GM23338 (cell line): ENCODE measurements around the gene CRTC3.

Experiments
- CREB1 ChIP-seq: fragments of 250-450 bp; sonication (Bioruptor Pico); IDR thresholded peaks from 2 replicates; pipeline ENCODE4 v1.5.0; 2020; ENCODE audit warnings: low read depth, mild to moderate bottlenecking, moderate library complexity
- CTCF ChIP-seq, 2 experiments: fragments of 200-600 bp in 1 of 2; sonication (generic) in 1 of 2; conservative IDR thresholded peaks; 2 replicates each; pipeline versions ENCODE4 v1.5.1 to v1.6.1; 2016 to 2017; ENCODE audit warnings: antibody characterized with exemption in 2 of 2, low read depth in 2 of 2, mild to moderate bottlenecking in 2 of 2, moderate library complexity in 1 of 2
- EZH2 ChIP-seq: fragments of 200-600 bp; sonication (generic); IDR thresholded peaks from one replicate; pipeline ENCODE4 v1.8.0; 2017; ENCODE audit warnings: antibody characterized with exemption, mild to moderate bottlenecking, low read depth; ENCODE audit not compliant: unreplicated experiment
- EZH2phosphoT487 ChIP-seq: fragments of 200-600 bp; sonication (generic); IDR thresholded peaks from one replicate; pipeline ENCODE4 v1.8.1; 2018; ENCODE audit warnings: antibody characterized with exemption; ENCODE audit not compliant: unreplicated experiment
- JUNB ChIP-seq: IDR thresholded peaks from one replicate; pipeline ENCODE4 v1.6.1; 2016; ENCODE audit warnings: antibody characterized with exemption; ENCODE audit not compliant: unreplicated experiment
- NANOG ChIP-seq: IDR thresholded peaks from 2 replicates; pipeline ENCODE4 v1.6.1; 2016; ENCODE audit warnings: antibody characterized with exemption, borderline replicate concordance
- POLR2AphosphoS5 ChIP-seq: IDR thresholded peaks from 2 replicates; pipeline ENCODE4 v1.6.1; 2016; ENCODE audit warnings: antibody characterized with exemption, low read depth
- REST ChIP-seq: IDR thresholded peaks from one replicate; pipeline ENCODE4 v1.6.1; 2018; ENCODE audit warnings: antibody characterized with exemption; ENCODE audit not compliant: unreplicated experiment
- STAT1 ChIP-seq: IDR thresholded peaks from one replicate; pipeline ENCODE4 v1.6.1; 2016; ENCODE audit warnings: antibody characterized with exemption; ENCODE audit not compliant: unreplicated experiment
- ZNF114 ChIP-seq: fragments of 250-450 bp; sonication (Bioruptor Pico); IDR thresholded peaks from 2 replicates; pipeline ENCODE4 v1.5.0; 2020; ENCODE audit warnings: mild to moderate bottlenecking, moderate library complexity
- ZNF331 ChIP-seq: fragments of 250-450 bp; sonication (Bioruptor Pico); IDR thresholded peaks from 2 replicates; pipeline ENCODE4 v1.5.0; 2020; ENCODE audit warnings: low read depth, mild to moderate bottlenecking, moderate library complexity
- TF ChIP-seq, protein P1 (sequence below): IDR thresholded peaks from 2 replicates; pipeline ENCODE4 v1.6.1; 2016; ENCODE audit warnings: antibody characterized with exemption
- TF ChIP-seq, protein P2 (sequence below): fragments of 250-450 bp; sonication (Bioruptor Pico); IDR thresholded peaks from 2 replicates; pipeline ENCODE4 v1.5.0; 2020; ENCODE audit warnings: mild to moderate bottlenecking, moderate library complexity

DNA sequence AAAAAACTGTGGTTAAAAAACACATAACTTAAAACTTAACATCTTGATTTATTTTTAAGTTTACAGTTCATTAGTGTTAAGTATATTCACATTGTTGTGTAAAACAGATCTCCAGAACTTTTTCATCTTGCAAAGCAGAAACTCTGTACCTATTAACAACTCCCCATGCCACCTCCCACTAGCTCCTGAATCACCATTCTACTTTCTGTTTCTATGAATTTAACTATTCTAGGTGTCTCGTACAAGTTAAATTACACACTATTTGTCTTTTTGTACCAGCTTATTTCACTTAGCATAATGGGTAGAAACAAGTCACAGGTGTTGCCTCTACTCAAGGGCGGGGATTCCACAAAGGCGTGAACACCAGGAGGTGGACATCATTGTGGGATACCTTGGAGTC, 43.2 kb downstream of the CRTC3 start:
- TF ChIP-seq CTCF (conservative IDR thresholded peaks at IDR 0.05; ENCODE audit: low read depth in 2 of 2) (no peak), POLR2AphosphoS5 (no peak), CREB1 (CRISPR knock-in tag) (no peak), ZNF114 (no peak), REST (no peak), JUNB (no peak), EZH2phosphoT487 (no peak), EZH2 (no peak), STAT1 (no peak), ZNF331 (CRISPR knock-in tag) (no peak), NANOG (no peak)
- TF ChIP-seq, protein P1, sequence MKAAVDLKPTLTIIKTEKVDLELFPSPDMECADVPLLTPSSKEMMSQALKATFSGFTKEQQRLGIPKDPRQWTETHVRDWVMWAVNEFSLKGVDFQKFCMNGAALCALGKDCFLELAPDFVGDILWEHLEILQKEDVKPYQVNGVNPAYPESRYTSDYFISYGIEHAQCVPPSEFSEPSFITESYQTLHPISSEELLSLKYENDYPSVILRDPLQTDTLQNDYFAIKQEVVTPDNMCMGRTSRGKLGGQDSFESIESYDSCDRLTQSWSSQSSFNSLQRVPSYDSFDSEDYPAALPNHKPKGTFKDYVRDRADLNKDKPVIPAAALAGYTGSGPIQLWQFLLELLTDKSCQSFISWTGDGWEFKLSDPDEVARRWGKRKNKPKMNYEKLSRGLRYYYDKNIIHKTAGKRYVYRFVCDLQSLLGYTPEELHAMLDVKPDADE, result no peak
- TF ChIP-seq, protein P2, sequence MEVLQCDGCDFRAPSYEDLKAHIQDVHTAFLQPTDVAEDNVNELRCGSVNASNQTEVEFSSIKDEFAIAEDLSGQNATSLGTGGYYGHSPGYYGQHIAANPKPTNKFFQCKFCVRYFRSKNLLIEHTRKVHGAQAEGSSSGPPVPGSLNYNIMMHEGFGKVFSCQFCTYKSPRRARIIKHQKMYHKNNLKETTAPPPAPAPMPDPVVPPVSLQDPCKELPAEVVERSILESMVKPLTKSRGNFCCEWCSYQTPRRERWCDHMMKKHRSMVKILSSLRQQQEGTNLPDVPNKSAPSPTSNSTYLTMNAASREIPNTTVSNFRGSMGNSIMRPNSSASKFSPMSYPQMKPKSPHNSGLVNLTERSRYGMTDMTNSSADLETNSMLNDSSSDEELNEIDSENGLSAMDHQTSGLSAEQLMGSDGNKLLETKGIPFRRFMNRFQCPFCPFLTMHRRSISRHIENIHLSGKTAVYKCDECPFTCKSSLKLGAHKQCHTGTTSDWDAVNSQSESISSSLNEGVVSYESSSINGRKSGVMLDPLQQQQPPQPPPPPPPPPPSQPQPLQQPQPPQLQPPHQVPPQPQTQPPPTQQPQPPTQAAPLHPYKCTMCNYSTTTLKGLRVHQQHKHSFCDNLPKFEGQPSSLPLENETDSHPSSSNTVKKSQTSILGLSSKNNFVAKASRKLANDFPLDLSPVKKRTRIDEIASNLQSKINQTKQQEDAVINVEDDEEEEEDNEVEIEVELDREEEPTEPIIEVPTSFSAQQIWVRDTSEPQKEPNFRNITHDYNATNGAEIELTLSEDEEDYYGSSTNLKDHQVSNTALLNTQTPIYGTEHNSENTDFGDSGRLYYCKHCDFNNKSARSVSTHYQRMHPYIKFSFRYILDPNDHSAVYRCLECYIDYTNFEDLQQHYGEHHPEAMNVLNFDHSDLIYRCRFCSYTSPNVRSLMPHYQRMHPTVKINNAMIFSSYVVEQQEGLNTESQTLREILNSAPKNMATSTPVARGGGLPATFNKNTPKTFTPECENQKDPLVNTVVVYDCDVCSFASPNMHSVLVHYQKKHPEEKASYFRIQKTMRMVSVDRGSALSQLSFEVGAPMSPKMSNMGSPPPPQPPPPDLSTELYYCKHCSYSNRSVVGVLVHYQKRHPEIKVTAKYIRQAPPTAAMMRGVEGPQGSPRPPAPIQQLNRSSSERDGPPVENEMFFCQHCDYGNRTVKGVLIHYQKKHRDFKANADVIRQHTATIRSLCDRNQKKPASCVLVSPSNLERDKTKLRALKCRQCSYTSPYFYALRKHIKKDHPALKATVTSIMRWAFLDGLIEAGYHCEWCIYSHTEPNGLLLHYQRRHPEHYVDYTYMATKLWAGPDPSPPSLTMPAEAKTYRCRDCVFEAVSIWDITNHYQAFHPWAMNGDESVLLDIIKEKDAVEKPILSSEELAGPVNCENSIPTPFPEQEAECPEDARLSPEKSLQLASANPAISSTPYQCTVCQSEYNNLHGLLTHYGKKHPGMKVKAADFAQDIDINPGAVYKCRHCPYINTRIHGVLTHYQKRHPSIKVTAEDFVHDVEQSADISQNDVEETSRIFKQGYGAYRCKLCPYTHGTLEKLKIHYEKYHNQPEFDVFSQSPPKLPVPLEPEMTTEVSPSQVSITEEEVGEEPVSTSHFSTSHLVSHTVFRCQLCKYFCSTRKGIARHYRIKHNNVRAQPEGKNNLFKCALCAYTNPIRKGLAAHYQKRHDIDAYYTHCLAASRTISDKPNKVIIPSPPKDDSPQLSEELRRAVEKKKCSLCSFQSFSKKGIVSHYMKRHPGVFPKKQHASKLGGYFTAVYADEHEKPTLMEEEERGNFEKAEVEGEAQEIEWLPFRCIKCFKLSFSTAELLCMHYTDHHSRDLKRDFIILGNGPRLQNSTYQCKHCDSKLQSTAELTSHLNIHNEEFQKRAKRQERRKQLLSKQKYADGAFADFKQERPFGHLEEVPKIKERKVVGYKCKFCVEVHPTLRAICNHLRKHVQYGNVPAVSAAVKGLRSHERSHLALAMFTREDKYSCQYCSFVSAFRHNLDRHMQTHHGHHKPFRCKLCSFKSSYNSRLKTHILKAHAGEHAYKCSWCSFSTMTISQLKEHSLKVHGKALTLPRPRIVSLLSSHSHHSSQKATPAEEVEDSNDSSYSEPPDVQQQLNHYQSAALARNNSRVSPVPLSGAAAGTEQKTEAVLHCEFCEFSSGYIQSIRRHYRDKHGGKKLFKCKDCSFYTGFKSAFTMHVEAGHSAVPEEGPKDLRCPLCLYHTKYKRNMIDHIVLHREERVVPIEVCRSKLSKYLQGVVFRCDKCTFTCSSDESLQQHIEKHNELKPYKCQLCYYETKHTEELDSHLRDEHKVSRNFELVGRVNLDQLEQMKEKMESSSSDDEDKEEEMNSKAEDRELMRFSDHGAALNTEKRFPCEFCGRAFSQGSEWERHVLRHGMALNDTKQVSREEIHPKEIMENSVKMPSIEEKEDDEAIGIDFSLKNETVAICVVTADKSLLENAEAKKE (CRISPR knock-in tag), result no peak
